ENCODE data around the gene RAD21L1.

The RAD21L1 gene

GRCh38 chr20:1266167-1266973, 40.5 kb downstream of the RAD21L1 start, which contains the start of gene SNPH:
SNPH (plus strand) TSS chr20:1266294; CDS start chr20:1296240, 29,946 bp downstream.
- peak within 1 kb of the TSS; percentile 68 for H3K27ac ChIP-seq
- TF ChIP-seq CTCF (conservative IDR thresholded peaks at IDR 0.05): peak; percentile 24; the same call in 1 of the 2 replicates

GRCh38 chr20:1267161-1267560, 41.3 kb downstream of the RAD21L1 start:
- H3K27ac ChIP-seq: peak overlapping the region; percentile 68; the same call in 1 of the 2 replicates
- TF ChIP-seq CTCF (conservative IDR thresholded peaks at IDR 0.05): no peak

- TF ChIP-seq CTCF (conservative IDR thresholded peaks at IDR 0.05): no peak
- no peak overlapping the region for H3K27ac ChIP-seq
Measured at GRCh38 chr20:1267809-1268374, 42.0 kb downstream of the RAD21L1 start.

GRCh38 chr20:1269235-1269634, 43.4 kb downstream of the RAD21L1 start:
- no peak for TF ChIP-seq CTCF (conservative IDR thresholded peaks at IDR 0.05)
- no peak overlapping the region for H3K27ac ChIP-seq

GRCh38 chr20:1269850-1270249, 44.0 kb downstream of the RAD21L1 start:
- H3K27ac ChIP-seq: no peak overlapping the region
- no peak for TF ChIP-seq CTCF (conservative IDR thresholded peaks at IDR 0.05)

- no peak for TF ChIP-seq CTCF (conservative IDR thresholded peaks at IDR 0.05)
- no peak overlapping the region for H3K27ac ChIP-seq
Measured at GRCh38 chr20:1272368-1273100, 46.7 kb downstream of the RAD21L1 start.

GRCh38 chr20:1273366-1273765, 47.5 kb downstream of the RAD21L1 start:
- TF ChIP-seq CTCF (conservative IDR thresholded peaks at IDR 0.05): no peak
- no peak overlapping the region for H3K27ac ChIP-seq
